NCI-H2029 (cell line): ENCODE data around the gene ARL15.
A peak's percentile ranks its signal among the peaks of the same experiment; 100 is the strongest.

Source experiments
- DNase-seq: peaks from one replicate; lab custom pipeline; 2025; lab: John Stamatoyannopoulos, UW

The ARL15 gene

DNA sequence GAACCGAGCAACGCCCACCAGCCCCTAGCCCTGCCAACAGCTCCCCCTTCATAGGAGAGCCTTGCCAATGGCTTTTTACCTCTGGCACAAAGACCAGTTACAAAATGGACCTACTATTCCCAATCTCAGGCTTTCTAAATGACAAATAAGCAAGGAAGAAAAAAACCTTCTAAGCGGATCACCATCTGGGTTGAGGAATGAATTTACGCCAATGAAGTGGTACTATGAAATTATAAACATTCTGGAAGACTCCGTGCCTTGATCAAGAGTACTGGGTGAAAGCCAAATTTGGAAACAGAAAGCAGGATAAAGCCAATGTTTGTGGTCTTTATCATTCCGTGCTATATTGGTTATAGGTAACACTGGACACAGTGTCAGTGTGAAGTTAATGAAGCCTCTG, 378.0 kb downstream of the ARL15 start:
- no peak for DNase-seq

DNA sequence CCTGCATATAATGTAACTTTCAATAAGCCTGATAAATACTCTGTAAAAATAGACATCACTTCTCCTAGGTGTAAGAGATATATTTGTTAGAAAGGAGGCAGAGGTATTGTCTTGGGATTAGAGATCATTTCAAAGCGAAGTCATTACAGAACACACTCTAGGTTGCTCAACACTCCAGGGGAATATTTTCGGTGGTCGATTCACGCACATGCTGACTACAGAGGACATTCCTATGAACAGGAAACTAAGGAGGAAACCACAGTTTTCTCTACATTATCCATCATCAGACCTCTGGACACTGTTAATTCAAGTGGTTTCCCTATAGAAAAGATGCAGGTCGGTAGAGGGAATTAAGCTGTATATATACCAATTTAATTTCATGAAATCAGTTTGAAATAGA, 379.9 kb downstream of the ARL15 start:
- no peak for DNase-seq

DNA sequence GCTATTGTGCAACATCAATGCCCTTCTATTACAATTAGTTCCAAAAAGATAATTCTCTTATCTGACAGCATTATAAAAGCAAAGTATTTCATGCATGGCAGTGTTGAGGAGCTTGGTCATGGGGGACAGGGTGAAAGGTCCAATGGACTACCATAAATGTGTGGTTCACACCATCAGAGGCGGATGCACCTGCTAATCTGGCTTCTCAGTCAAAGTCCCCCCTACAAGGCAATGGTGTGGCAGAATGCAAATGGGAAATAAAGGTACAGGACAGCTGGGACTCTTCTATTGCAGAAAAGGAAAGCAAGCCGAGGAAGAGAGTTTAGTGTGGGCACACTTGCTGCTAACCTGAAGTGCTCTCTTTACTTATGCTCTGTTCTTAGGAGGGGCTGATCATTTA, 380.8 kb downstream of the ARL15 start:
- DNase-seq: no peak

DNA sequence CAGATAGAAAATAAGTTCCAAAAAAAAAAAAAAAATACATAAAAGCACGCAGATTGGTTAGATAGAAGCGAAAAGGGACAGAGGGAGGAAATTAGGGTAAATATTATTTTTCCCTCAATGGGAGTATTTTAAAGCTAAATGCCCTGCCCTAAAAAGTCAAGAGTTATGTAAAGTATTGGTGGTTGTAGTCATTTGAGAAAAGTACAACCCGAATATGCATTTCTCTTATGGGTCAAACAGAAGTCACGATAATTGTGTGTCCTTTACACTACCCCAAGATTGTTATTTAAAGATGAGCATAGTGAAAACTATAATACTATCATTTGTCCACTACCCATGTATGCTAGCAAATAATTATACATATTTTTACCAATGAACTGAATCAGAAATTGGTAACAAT, 381.2 kb downstream of the ARL15 start:
- no peak for DNase-seq

DNA sequence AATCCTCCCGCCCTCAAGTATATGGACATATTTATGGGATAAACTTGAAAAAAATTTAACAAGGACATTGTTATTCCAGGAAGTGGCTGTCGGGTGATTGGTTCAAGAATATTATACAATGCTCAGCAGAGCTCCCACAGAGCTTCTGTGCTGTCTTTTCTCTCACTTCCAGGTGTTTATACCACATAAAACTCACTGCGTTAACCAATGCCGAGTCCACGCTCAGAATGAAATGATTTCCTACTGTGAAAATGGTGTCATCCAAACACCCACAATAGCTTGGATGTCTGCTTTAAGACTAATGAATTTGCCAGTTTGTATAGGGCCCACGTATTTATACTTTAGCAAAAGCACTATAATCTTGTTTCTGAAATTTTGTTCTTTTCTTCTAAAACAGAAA, 381.7 kb downstream of the ARL15 start:
- no peak for DNase-seq

DNA sequence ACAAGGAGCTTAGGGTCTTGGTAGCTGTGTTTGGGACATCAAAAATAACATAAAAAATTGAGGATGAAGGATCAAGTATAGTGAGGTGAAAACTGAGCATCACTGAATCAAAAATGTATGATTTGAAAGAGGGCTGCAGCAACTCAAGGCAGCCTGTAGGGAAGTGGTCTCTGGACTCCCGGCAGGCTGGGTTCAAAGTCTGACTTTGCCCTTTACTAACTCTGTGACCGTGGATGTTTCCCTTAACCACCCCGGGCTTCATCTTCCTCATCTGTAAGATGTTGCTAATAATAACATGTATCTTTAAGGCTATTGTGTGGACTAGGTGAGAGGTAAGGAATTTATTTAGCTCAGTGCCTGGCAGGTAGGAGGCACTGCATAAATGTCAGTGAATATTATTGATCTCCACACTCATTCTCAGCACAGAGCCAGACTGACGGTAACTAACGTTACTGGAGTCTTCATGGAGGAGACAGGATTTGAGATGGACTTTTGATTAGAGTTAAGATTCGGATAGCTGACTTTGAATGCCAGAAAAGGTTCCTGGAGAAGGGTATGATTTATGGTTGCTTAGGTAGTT, 382.6 kb downstream of the ARL15 start:
- DNase-seq: no peak

DNA sequence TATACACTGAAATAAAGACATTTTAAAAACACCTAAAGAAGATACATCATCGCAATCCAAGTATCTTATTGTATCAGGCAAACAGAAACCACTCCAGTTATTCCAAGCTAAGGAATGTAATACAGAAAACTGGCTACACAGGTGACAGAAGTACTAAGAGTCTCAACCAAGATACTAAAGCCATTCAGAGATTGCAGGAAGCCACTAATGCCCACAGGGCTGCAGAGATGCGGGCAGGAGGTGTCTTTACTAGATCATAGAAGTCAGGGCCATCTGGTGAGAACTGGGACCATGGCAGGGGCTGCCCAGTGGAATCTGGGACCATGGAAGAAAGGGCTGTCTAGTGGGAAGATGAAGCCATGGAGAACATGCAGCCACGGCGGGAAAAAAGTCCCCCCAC, 384.3 kb downstream of the ARL15 start:
- DNase-seq: no peak

DNA sequence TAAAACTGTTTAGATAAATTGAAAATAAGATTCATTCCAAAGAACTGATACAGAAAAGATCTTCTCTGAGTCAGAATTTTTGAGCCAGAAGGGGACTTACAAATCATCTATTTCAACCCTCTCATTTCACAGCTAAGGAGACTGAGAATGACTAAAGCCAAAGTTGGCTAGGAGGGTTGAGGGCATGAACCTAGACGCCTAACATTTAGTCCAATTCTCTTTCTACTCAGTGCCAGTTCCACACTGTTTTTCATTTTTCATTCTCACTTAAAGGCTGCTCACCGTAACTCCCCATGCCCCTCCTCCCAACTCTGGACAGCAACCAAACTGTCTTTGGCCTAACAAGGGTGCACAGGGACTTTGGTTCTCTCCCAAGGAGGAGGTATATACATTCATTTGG, 386.0 kb downstream of the ARL15 start:
- no peak for DNase-seq

DNA sequence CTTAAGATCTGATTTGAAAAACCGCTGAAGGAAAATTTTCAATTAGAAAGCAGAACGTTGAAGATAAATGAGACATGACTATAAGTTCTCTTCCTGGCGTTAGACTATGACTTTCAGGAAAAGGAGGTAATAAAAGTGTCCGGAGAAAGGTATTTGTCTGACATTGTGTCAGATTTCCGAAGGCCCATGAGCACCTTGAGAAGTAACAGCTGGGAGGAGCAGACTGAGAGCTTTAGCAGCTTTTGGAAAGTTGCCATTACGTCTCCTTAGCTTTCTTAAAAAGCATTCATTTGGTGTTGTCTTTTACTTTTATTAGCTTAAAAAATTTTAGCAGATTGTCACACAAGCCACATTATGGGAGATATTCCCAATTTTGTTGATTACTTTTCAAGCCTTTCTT, 386.4 kb downstream of the ARL15 start:
- DNase-seq: no peak

DNA sequence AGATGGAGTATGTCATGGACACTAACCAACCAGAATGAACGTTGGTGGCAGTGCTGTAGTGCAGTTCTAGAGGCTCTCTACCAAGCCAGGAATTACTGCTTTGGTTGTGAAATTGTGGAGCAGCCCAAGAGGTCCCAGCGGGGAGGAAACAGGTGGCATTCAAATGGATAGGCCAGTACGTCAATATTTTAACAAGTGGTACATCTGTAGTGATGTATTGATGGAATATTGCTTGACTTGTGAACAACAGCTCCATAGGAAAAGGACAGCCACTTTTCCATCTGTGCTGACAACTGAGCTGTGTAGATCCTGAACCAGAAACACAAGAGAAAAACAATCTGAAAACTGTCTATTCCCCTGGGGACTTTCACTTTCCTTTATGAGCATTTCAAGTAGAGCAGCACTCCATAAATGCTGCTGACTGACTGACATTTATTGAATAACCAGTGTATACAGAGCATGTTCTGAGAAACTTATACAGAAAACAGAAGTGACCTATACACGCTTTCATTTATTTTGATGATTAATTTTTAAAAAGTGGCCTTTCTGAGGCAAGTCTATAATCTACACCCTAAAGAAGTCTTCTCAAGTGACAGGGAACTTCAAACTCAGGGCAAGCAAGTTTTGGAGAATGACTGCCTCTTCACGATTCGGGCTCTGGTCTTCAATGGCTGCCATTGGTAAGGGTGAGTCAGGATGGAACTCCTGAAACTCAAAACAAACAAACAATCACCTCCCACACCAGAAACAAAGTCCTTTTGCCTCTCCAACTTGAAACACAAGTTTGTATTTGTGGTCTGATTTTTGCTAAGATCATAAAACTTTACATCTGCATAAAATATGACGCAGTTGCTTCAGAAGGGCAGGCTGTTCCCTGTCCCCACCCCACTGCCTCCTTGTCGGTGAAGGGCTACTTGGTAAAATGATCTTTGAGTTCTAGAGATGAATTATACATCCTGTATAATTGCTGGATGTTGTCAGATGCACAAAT, 387.6 kb downstream of the ARL15 start:
- DNase-seq: peak; percentile 22

DNA sequence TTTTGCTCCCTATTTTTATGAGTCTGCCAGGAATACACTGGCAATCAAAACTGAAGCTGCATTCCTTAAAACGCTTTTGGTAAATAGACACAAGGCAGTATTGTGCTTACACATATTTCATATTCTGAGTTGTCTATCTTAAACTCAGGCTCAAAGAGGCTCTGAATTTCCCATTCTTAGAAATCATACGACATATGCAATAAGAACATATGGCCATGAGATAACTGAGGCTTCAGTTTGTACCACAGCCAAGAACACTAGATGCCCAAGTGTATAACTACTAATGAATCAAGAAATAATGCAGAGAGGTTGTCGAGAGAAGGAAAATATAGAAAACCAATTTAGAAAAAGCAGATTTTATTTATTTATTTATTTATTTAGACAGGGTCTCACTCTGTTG, 392.5 kb downstream of the ARL15 start:
- no peak for DNase-seq

DNA sequence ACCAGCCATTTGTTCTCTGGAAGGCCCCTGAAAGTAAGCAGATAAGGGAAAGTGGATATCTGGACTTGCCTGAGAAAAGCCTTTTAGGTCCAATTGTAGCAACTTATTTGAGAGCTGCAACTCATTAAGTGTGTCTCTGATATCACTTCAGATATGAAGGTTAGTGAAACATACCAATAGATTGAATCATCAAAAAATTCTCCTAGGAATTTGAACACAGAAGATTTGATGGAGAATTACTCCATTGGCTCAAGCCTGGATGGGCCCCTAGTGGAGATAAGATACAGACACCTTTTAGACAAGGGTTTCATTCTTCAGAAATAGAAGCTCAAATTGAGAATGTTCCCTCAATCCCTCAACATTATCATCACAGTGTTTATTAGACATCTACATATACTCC, 393.3 kb downstream of the ARL15 start:
- no peak for DNase-seq

DNA sequence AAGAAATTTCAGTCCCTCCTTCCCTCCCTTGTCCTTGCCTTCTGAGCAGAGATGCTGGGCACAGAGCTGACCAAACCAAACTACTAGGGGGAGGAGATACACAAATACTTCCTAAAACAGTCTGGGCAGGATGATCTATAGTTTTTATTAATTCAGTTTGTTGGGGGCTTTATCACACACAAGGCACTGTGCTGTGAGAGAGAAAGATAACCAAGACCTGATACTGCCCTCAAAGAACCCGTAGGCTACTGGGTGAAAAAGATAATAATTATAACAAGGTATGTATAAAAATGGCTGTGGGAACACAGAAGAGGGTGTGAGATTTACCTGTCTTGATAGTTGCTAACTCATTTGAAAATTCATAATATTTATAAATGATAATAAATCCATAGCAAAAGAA, 395.3 kb downstream of the ARL15 start:
- no peak for DNase-seq

DNA sequence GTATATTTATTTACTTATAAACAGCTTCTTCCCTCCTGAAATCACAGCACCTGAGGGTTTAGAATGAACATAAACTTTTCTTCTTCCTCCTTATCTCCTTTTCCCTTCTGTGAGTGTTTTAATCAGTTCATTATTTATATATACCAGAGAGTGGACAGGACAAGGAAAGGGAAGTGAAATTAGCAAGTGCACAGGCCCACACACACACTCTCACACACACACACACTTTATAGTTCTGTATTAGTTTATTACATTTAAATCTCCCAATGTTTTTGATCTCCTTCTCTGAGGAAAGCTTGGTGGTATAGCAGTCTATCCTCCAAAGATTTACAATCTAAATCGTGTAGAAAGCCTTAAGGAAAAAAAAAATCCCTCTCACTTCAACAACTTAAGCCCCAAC, 396.4 kb downstream of the ARL15 start:
- DNase-seq: no peak

DNA sequence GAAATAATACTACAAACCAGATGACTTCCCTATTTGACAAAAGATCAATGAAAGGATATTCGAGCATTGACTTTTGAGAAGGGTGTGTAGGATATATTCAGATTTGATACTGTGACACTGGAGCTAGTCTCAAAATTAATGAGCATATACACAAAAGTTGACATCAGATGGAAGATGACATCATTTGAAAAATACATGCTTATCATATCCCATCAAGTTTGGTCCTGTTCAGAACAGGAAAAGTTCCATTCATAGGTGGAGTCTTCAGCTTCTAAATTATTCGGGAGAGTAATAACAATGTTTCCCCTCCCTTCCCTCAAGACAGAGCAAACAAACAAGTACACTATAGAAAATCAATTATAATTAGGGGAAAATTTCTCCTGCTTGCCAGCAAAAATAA, 401.6 kb downstream of the ARL15 start:
- no peak for DNase-seq

DNA sequence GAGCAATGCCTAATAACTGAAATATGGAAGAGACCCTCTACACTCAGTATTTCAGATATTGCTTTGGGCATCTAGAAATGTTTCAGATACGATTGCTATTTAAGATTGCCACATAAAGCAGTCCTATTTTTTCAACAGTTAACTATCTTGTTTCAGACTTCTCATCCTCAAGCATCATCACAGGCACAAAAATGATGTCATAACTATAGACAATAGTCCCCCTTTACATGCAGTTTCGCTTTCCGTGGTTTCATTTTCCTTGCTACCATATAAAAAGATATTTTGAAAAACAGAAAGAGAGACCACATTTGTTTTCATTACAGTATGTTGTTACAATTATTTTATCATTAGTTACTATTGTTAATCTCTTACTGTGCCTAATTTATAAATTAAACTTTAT, 402.5 kb downstream of the ARL15 start:
- DNase-seq: no peak

DNA sequence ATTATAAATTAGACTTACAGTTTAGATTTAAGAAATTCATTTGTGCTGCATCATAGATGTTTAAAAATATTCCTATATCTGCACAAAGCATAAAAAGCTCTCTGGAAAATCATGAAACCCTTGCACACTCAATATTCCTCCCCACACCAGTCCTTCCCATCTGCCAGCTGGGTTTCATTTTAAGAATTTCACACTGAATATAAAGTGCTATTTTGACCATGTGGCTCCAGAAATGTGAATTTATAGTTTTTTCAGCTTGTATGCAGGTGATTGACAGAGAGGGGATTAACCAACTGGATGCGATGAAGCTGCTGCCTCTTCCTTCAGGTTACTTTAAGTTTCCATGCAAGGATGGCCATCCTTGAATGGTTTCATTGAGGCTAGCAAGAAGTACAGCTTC, 403.6 kb downstream of the ARL15 start:
- no peak for DNase-seq

DNA sequence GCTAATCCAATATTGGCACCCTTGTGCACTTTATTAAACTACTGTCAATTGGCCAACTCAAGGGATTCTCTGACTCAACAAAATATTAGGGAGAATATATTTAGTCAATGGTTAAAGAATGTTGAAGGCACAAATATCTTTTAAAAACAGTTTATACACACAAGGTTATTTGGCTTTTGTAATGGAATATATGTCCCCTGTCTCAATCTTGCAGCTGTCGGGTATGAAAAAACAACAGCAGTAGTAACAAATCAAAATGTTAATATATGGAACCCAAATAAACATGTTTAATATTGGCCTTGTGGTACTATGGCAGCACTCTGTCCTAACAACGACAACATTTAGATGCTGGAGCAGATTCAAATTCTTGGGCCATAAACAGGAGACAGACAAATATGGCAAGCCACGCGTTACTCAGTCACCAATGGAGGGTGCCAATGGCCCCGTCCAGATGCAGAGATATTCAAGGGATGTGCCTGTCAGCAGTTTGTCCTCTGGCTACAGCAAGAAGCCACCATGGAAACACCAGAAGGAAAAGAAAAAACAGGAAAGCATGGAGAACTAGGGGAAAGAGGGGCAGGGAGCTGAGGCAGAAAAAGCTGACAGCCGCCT, 408.0 kb downstream of the ARL15 start:
- DNase-seq: no peak

DNA sequence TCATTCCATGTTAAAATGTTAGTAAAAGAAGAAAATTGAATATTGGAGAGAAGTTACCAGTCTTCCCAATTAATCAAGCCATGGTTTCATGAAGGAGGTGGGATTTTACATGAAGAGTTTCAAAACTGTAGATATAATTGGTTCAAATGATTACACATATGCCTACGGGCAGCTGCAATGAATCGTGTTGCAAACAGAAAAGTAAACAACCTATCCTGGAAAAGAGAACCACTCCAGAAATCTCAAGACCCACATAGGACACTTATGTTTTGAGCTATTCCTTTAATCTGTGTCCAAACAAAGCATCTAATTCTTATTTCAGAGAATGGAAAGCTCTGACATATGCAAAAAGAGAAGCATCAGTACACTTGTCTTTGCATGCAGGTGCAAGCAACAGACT, 409.7 kb downstream of the ARL15 start:
- peak; percentile 76 for DNase-seq

DNA sequence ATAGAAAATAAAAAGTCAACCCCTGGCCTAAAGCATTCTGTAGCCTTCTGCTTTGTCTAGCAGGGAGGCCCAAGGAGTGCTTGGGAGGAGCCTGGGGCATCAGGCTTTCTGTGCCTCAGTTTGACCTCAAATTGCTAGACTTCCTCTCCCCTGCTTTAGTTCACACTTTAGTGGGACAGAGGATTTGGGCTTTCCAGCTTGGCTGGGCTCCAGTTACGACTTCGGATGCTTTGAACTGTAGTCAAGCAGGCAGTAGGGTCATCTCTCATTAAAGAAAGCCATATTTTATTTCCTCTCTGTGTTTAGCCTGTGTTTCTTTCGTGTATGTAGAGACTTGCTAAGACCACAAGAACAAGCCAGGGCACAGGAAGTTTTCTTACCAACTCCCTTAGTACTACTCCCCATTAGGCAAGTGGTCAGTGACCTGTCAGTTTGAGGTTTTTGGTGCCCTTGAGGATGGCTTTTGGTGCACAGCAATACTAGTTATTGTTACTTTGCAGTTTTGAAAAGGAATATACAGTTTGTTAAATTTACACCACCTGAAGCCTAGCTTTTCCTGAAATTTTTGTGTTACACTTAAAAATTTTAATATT, 415.2 kb downstream of the ARL15 start:
- DNase-seq: no peak

DNA sequence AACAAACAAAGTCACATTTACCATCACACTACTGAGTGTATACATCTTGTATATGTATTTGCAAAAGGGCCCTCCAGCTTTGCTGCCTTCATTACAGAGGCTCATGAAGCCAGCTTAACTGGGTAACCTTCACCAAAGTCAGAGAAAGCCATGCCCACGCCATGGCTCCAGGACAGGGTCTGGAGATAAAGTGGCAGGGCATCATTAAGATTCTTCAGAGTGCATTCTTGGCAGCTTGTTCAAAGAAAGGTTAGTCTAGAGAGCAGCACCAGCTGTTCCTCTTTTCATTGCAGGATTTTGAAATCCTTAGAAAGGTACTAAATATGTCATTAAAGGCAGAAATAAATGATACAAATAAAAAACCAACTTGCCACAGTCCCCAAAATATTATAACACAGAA, 416.7 kb downstream of the ARL15 start:
- DNase-seq: no peak

DNA sequence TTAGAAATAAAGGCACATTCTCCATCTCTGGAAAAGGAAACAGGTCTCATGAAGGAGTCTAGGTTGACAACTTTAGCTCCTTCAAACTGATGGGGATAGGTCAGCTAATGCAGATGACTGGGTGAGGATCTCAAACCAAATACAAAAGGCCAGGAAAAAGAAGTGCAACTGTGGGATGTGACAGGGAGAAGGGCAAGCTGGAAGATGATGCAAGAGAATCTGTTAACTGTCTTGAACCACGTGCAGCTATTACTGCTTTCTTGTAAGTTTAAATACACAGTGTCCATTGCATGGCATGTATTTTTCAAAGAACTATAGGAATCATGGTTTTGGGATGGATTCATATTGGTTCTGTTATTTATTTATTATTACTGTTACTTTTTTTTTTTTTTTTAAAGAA, 418.1 kb downstream of the ARL15 start:
- no peak for DNase-seq

DNA sequence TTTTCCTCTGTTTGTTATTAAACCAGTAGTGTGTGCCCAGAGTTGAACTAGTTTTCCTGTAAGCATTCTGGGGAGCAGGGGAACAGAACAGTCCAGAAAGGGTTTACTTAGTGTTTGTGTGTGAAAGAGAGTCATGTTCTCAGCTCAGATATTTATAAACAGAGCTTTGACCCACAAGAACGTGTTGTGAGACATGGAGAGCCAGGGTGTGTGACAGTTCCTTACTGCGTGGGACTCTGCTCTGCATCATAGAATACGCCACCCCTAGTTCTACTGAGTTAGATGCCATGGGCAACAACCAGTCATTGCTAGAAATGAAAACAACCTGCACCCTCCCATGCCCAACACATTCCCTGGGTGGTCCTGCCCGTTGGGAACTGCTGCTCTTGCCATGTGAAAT, 419.2 kb downstream of the ARL15 start:
- DNase-seq: no peak
